Right lobe of liver (tissue), 6 donors: ENCODE results near the gene FARS2. TPM values are rescaled to one million over a fixed set of nuclear protein-coding genes. Genes with fewer than 3 reads are reported as not detected.

Source experiments
- ATAC-seq, 4 donors: fragments of 200-7000 bp; cut with Tn5 transposase; one replicate each; pipeline ENCODE4 v1.9.1; 2020; ENCODE audit warnings: mild to moderate bottlenecking in 4 of 4, moderate library complexity in 4 of 4
- DNase-seq, 3 donors: peaks; one replicate each; pipeline ENCODE4 v3.0.0-alpha.2; 2020
- H3K27ac ChIP-seq, 3 donors: fragments of 200-600 bp; one replicate each; pipeline ENCODE4 v1.8.0; 2022
- H3K27me3 ChIP-seq, 2 donors: fragments of 200-600 bp; one replicate each; pipeline ENCODE4 v1.8.0; 2022
- H3K36me3 ChIP-seq, 4 donors: fragments of 200-600 bp; sonication (generic) in 1 of 4; one replicate each; pipeline versions ENCODE4 v1.5.1 to v1.8.0; 2017 to 2022; ENCODE audit warnings: control low read depth in 1 of 4
- H3K4me1 ChIP-seq, 4 donors: fragments of 200-600 bp; sonication (generic) in 1 of 4; one replicate each; pipeline versions ENCODE4 v1.5.1 to v1.8.0; 2017 to 2022; ENCODE audit warnings: control low read depth in 1 of 4
- H3K4me3 ChIP-seq, 3 donors: fragments of 200-600 bp; one replicate each; pipeline ENCODE4 v1.8.0; 2022
- H3K9me3 ChIP-seq, 4 donors: fragments of 200-600 bp; sonication (generic) in 1 of 4; one replicate each; pipeline versions ENCODE4 v1.5.1 to v1.8.0; 2017 to 2022; ENCODE audit warnings: control low read depth in 1 of 4
- POLR2A ChIP-seq: fragments of 450-650 bp; IDR thresholded peaks from one replicate; pipeline ENCODE4 v1.6.1; 2017; ENCODE audit warnings: antibody characterized with exemption, mild to moderate bottlenecking
- whole genome bisulfite sequencing: methylation state at CpG from one replicate; pipeline ENCODE4 v1.1.6; 2018; ENCODE audit warnings: low coverage, low lambda C conversion rate; ENCODE audit not compliant: insufficient coverage; ENCODE audit errors: missing lambda C conversion rate; 5-methylcytosine and 5-hydroxymethylcytosine counted together
- intact Hi-C, 2 donors: fragments of 100-400 bp; cut with DNase I; formaldehyde crosslinking; loops; one replicate each; pipeline versions ENCODE4 v1.11.2 to v1.14.1; 2022
- total RNA-seq, 6 experiments: library from RNA; depleted of rRNA in 2 of 6; stranded (reverse); fragments of >200 nt in 2 of 6; fragmentation: NEBNext Ultra II Directional in 3 of 6; extraction: Animal tissue kit (Norgen Biotek cat#: 25700) in 3 of 6; gene quantifications; one replicate each; pipeline versions ENCODE4 v1.1.0 to v1.2.4, GENCODE V29; 2016 to 2023
- TF ChIP-seq, protein P1 (sequence below), 4 donors: fragments of 200-600 bp in 3 of 4; fragments of 450-650 bp in 1 of 4; IDR thresholded peaks; one replicate each; pipeline versions ENCODE4 v1.5.1 to v1.8.0; 2016 to 2022; ENCODE audit warnings: antibody characterized with exemption in 4 of 4, mild to moderate bottlenecking in 2 of 4
- donor health status: DM: no; HTN: yes; CAD: no.
- donor health status: DM: no; HTN: no; CAD: no.
- donor health status: DM: no; HTN: no; CAD: no.
- donor health status: DM: no; HTN: yes; CAD: no.
- donor health status: DM: no; HTN: yes; CAD: no.

The FARS2 gene
- total RNA-seq, 6 experiments from 2014 or later = 7.2 to 12.9 (median 11.7) TPM

DNA sequence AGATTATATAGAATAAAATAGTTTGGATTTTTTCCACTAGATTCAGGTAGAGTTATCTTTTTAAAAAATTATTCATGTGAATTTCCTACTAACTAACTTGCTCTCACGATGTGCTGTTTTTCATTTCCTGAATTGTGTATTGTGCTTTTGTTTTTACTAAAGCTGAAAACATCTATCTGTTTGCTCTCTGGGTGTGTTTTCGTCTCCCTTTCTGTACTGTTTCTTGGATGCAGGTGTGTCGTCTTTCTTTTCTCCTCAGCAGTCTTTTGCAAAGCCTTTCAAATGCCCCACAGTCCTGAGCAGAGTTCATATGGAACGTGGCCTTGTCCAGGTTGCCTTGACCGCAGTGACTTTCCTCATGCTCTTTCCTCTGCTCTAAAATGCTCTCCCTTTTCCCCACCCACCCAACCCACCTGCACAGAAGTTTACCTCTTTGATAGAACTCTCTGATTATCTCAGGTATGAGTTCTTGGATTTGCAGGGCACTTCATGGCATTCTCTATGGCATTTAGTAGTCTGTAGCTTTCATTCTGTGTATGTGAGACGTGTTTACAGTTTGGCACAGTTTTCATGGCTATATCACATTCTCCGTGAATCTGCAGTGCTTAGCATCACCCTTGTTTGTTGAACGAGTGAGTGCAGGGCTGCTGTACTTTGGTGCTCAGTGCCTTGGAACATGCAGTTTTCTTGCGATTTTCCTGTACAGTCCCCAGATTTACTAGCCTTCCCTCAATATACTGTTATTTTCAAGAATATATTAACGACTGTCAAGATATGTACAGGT lies 77.1 kb downstream of the FARS2 start:
- no peak for ATAC-seq
- Histone ChIP-seq H3K9me3 (no peaks in the 10 kb centered on the region), H3K36me3 (no peaks in the 10 kb centered on the region), H3K27ac (no peak overlapping the region), H3K27me3 (no peaks in the 10 kb centered on the region), H3K4me1 (no peaks in the 10 kb centered on the region), H3K4me3 (no peak overlapping the region)
- intact Hi-C loops = no loop called here
- 79% methylated on average over 10 of the region's 10 CpGs for WGBS
- TF ChIP-seq POLR2A = no peak
- TF ChIP-seq, protein P1, sequence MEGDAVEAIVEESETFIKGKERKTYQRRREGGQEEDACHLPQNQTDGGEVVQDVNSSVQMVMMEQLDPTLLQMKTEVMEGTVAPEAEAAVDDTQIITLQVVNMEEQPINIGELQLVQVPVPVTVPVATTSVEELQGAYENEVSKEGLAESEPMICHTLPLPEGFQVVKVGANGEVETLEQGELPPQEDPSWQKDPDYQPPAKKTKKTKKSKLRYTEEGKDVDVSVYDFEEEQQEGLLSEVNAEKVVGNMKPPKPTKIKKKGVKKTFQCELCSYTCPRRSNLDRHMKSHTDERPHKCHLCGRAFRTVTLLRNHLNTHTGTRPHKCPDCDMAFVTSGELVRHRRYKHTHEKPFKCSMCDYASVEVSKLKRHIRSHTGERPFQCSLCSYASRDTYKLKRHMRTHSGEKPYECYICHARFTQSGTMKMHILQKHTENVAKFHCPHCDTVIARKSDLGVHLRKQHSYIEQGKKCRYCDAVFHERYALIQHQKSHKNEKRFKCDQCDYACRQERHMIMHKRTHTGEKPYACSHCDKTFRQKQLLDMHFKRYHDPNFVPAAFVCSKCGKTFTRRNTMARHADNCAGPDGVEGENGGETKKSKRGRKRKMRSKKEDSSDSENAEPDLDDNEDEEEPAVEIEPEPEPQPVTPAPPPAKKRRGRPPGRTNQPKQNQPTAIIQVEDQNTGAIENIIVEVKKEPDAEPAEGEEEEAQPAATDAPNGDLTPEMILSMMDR (IDR thresholded peaks at IDR 0.05) = no peak
- DNase-seq = no peak

DNA sequence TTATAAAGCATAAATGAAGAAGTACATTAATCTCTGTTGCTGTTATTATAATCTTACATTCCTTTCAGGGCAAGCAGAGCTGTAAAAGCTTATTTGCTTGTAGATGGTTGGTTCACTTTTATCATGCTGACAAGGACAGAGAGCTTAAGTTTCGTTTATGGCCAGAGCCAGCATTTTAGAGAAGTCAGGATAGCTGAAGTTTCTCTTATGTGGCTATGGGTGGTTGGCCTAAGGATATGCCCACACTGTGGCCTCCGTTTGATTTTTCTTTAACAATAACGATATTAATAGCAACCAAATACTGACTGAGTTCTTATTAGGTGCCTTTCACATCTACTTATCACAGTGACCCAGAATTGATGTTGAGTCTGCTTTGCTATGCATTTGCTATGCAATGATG lies 78.5 kb downstream of the FARS2 start:
- 77% methylated on average over 3 of the region's 3 CpGs for WGBS
- Histone ChIP-seq H3K9me3 (no peaks in the 10 kb centered on the region), H3K27me3 (no peaks in the 10 kb centered on the region), H3K4me1 (no peaks in the 10 kb centered on the region), H3K36me3 (no peaks in the 10 kb centered on the region), H3K27ac (no peak overlapping the region), H3K4me3 (no peak overlapping the region)
- TF ChIP-seq POLR2A = no peak
- TF ChIP-seq, protein P1 (IDR thresholded peaks at IDR 0.05) = no peak
- intact Hi-C loops = no loop called here
- ATAC-seq (peak in 1 of 4 donors; percentile 44), DNase-seq (no peak)

DNA sequence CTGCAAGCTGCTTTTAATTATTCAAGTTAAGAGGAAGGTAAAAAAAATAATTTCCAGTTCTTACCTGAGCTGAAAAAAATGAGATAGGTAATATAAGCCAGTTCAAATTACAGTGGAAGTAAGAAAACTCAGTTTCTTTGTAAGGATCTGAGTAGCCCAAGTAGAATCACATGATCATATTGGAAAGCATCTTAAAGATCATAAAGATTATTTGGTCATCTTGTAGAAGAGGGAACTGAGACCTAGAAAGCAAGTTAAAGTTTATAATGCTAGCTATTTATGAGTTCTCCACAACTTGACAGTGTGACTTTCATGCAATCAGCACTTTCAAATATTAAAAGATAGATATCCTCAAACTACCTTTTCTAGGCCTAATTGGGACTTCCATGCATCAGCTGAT lies 80.5 kb downstream of the FARS2 start:
- no peaks in the 10 kb centered on the region for H3K9me3 ChIP-seq
- TF ChIP-seq, protein P1 (IDR thresholded peaks at IDR 0.05) = no peak
- no peak for TF ChIP-seq POLR2A
- H3K36me3 ChIP-seq = no peaks in the 10 kb centered on the region
- intact Hi-C loops = no loop called here
- DNase-seq (no peak), ATAC-seq (no peak)
- no peaks in the 10 kb centered on the region for H3K4me1 ChIP-seq
- H3K4me3 ChIP-seq = no peak overlapping the region
- no peaks in the 10 kb centered on the region for H3K27me3 ChIP-seq
- no peak overlapping the region for H3K27ac ChIP-seq

DNA sequence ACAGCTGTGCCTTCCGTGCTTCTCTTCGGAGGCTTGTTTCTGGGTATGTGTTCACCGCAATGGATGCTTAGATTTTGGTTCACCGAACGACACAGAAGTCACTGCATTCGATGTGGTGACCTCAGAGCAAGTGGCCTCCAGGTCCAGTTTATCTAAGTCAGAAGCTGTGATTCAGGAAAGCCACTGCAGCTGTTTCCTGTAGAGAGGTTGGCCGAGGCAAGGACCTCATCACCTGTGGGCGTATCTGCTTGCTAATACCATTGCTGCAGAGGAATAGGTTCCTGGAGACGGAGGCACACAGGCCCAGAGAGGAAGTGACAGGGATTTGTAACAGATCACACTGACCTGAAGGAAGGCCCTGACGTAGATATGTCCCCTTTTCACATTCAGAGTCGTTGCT lies 82.7 kb downstream of the FARS2 start:
- ATAC-seq = peak in 3 of 4 donors; percentile 19 to 68 (median 38)
- Histone ChIP-seq H3K9me3 (no peaks in the 10 kb centered on the region), H3K4me3 (no peak overlapping the region), H3K4me1 (no peaks in the 10 kb centered on the region), H3K36me3 (no peaks in the 10 kb centered on the region), H3K27ac (no peak overlapping the region), H3K27me3 (no peaks in the 10 kb centered on the region)
- DNase-seq = no peak
- 63% methylated on average over 5 of the region's 11 CpGs for WGBS
- intact Hi-C loops = no loop called here
- TF ChIP-seq, protein P1 (IDR thresholded peaks at IDR 0.05) = no peak
- TF ChIP-seq POLR2A = no peak
